ENCODE data around the gene E4F1.

Gene E4F1

DNA sequence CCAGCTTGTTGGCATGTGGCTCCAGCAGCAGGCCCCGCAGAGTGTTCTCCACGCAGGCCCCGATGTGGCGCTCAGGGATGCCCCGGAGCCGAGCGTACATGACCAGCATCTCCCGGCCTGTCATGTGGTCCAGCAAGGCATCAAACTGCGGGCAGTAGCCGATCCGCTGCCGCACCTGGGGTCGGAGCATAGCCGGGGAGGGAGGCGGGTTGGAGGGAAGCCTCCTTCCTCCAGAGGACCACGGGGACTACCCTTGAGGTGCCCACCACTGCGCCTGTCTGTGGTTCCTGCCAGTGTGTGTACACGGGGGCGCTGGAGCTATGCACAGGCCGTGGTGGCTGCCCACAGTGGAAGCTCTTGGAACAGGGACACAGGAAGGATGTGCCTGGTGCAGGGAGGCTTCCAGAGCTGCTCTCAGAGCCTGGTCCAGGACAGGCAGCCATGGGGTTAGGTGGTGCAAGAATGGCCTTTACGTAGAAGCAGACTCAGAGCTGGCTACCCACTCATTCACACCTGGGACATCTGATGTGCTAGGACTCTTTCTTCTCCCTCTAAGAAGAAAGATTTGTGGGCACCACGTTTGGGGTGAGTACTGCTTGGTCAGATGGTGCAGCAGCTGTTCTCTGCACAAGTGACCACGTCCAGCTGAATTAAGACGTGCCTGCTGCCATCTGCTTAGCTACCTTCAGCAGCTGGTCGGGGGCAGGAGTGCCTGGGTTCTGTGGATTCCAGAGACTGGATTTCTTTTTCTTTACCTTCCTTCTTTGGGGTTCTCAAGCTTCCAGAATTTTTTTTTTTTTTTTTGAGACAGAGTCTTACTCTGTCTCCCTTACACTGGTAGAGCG lies 55.8 kb downstream of the E4F1 start:
- H3K27ac ChIP-seq = no peak overlapping the region
- TF ChIP-seq, protein P1, sequence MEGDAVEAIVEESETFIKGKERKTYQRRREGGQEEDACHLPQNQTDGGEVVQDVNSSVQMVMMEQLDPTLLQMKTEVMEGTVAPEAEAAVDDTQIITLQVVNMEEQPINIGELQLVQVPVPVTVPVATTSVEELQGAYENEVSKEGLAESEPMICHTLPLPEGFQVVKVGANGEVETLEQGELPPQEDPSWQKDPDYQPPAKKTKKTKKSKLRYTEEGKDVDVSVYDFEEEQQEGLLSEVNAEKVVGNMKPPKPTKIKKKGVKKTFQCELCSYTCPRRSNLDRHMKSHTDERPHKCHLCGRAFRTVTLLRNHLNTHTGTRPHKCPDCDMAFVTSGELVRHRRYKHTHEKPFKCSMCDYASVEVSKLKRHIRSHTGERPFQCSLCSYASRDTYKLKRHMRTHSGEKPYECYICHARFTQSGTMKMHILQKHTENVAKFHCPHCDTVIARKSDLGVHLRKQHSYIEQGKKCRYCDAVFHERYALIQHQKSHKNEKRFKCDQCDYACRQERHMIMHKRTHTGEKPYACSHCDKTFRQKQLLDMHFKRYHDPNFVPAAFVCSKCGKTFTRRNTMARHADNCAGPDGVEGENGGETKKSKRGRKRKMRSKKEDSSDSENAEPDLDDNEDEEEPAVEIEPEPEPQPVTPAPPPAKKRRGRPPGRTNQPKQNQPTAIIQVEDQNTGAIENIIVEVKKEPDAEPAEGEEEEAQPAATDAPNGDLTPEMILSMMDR (IDR thresholded peaks at IDR 0.05) = no peak
- no peak for TF ChIP-seq ZFX (IDR thresholded peaks at IDR 0.05; ENCODE audit: borderline replicate concordance)

DNA sequence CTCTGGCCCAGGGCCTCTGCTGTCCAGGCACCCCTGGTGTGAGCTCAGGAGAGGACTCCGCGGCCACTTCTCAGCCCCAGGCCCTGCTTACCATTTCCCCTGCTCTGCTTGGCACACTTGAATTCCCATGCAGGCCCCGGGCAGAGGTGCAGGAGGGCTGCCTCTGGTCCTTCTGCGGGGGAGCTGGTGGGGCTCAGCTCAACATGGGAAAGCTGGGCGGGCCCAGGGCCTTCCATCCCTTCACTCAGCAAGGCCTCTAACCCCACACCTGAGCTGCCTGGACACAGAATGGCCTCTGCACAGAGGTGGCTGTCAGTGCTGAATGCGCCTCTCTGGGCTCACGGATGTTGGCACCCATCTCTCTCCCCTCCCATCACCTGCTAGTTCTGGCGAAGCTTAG lies 57.1 kb downstream of the E4F1 start:
- H3K27ac ChIP-seq = no peak overlapping the region
- no peak for TF ChIP-seq ZFX (IDR thresholded peaks at IDR 0.05; ENCODE audit: borderline replicate concordance)
- TF ChIP-seq, protein P1 (IDR thresholded peaks at IDR 0.05) = no peak

DNA sequence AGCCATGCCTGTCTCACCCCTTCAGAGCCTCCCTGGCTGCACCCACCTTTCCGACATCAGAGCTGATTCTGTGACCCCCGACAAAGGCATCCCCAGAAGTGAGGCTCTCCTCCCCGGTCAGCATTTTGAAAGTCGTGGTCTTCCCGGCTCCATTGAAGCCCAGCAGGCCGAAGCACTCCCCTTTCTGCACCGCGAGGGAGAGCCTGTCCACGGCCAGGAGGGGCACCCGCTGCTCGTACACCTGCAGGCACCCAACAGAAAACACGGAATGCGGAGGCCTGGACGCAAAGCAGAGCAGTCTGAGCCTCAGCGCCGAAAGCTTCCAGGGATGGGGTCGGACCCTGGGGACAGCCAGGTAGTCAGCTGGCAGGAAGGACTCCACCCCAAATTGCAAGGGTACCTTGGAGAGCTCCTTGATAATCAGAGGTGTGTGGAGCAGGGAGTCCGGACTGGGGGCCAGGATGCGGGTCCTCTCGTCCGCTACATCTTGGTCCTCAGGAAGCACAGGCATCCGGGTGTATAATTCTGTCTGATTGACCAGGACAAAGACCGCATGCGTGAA lies 57.7 kb downstream of the E4F1 start:
- TF ChIP-seq ZFX (IDR thresholded peaks at IDR 0.05; ENCODE audit: borderline replicate concordance) = no peak
- TF ChIP-seq, protein P1 (IDR thresholded peaks at IDR 0.05) = no peak
- H3K27ac ChIP-seq = no peak overlapping the region

DNA sequence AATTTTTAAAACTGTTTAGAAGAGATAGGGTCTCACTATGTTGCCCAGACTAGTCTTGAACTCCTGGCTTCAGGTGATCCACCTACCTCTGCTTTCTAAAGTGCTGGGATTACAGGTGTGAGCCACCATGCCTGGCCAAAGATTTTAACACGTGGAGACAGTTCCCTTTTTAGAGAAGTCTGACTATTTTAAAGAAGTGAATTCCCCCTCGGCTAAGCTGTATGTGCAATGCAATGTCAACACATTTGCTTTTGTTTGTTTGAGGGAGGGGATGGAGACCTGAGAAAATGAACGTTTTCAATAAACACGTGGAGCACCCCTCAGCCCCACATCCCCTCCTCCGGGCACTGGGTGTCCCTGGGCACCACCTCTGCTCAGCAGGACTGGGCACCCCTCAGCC lies 58.9 kb downstream of the E4F1 start:
- no peak overlapping the region for H3K27ac ChIP-seq
- TF ChIP-seq, protein P1 (IDR thresholded peaks at IDR 0.05) = no peak
- TF ChIP-seq ZFX (IDR thresholded peaks at IDR 0.05; ENCODE audit: borderline replicate concordance) = no peak

DNA sequence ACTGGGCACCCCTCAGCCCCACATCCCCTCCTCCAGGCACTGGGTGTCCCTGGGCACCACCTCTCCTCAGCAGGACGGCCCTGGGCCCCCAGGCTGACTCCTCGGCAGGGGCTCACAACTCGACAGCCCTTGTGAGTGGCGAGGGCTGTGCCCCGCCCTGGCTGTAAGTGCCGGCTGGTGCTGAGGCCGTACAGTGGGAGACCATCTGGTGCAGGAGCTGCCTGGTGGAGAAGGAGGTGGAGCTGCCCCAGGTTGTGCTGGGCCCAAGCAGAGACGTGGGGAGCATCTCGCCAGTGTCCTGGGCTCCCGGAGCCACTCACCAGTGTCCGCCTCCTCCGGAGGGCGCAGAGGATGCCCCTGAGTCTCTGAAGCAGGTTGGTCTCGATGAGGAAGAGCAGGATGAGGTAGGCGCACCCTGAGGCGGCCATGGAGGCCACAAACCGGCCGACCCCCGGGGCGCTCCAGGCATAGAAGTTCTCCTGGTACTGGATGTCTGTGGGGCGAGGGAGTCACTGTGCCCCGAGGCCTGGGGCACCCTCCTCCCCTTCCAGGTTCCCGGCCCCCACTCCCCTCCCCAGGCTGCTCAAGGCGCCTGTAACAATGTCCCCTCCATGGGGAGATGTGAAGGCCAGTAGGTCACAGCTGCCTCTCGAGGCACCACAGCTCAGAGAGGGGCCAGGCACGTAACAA lies 59.6 kb downstream of the E4F1 start:
- TF ChIP-seq, protein P1 (IDR thresholded peaks at IDR 0.05) = no peak
- TF ChIP-seq ZFX (IDR thresholded peaks at IDR 0.05; ENCODE audit: borderline replicate concordance) = no peak
- no peak overlapping the region for H3K27ac ChIP-seq

DNA sequence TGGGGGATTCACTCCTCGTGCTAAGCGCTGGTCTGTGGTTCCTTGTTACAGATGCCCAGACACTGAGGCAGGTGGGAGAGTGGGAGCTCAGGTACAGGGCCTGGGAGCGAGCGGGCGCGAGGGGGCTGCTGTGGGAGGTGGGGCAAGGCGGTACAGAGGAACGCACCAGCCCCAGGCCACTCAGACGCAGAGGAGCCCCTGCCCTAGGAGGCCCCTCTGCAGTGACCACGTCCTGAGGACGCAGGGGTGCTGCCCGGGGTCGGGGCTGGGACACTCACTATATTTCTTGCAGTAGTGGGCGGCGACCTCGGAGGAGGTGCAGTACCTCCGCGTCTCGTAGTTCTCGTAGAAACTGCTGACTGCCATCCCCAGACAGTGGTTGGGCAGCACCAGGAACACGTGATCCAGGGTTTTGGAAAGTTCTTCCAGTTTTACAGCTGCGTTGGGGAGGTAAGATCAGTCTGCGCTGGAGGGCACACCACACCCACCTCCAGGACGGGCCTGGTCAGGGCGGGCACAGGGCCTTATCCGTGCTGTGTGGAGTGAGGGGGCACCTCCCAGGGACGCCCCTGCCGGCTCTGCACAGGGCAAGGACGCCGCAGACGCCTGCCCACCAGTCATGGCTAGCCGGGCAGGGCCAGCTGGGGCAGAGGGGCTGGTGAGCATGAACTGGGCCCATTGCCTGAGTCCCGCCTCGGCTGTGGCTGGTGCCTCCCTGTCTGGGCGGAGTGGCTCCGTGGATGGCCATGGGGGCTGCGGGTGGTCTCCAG lies 60.8 kb downstream of the E4F1 start:
- H3K27ac ChIP-seq = no peak overlapping the region
- no peak for TF ChIP-seq ZFX (IDR thresholded peaks at IDR 0.05; ENCODE audit: borderline replicate concordance)
- TF ChIP-seq, protein P1 (IDR thresholded peaks at IDR 0.05) = no peak

Measured in 22Rv1 (cell line).